SW480 (cell line): ENCODE results near the gene PDE4A.
"Not testable (repeated sequence)": the region's sequence is repeated elsewhere in the genome, so short reads cannot be mapped to it uniquely, and the experiment has no call there.

ENCODE experiments used
- DNase-seq: peaks from one replicate; pipeline ENCODE4 v3.0.0-alpha.2; 2016; ENCODE audit warnings: low spot score

Gene PDE4A

GRCh38 chr19:10424011-10424637, 3.8 kb downstream of the PDE4A start:
- peak; percentile 77 for DNase-seq

GRCh38 chr19:10427169-10427568, 6.8 kb downstream of the PDE4A start:
- no peak for DNase-seq

GRCh38 chr19:10428996-10429381, 8.7 kb downstream of the PDE4A start:
- DNase-seq, result no peak

GRCh38 chr19:10430505-10431253, 10.3 kb downstream of the PDE4A start:
- no peak for DNase-seq

GRCh38 chr19:10431254-10431942, 11.1 kb downstream of the PDE4A start:
- DNase-seq, result no peak

GRCh38 chr19:10431943-10432735, 11.8 kb downstream of the PDE4A start:
- no peak for DNase-seq

- DNase-seq, result no peak
Observed at GRCh38 chr19:10432736-10433130, 12.4 kb downstream of the PDE4A start.

GRCh38 chr19:10433131-10433536, 12.8 kb downstream of the PDE4A start:
- no peak for DNase-seq

GRCh38 chr19:10439588-10439987, 19.2 kb downstream of the PDE4A start:
- no peak for DNase-seq

- no peak for DNase-seq
Observed at GRCh38 chr19:10442698-10443097, 22.4 kb downstream of the PDE4A start.

- DNase-seq, result no peak
Observed at GRCh38 chr19:10449037-10449436, 28.7 kb downstream of the PDE4A start.

- no peak for DNase-seq
Observed at GRCh38 chr19:10450191-10450852, 30.0 kb downstream of the PDE4A start.

- peak; percentile 99 for DNase-seq
Observed at GRCh38 chr19:10450853-10451609, 30.7 kb downstream of the PDE4A start.

GRCh38 chr19:10452726-10453618, 32.6 kb downstream of the PDE4A start:
- DNase-seq, result no peak

- DNase-seq, result no peak
Observed at GRCh38 chr19:10453852-10454251, 33.5 kb downstream of the PDE4A start.

GRCh38 chr19:10454267-10454666, 33.9 kb downstream of the PDE4A start:
- DNase-seq, result no peak

- DNase-seq, result not testable (repeated sequence)
Observed at GRCh38 chr19:10458733-10459132, 38.4 kb downstream of the PDE4A start.

- no peak for DNase-seq
Observed at GRCh38 chr19:10460714-10461046, 40.3 kb downstream of the PDE4A start.

GRCh38 chr19:10461047-10461949, 41.0 kb downstream of the PDE4A start:
- peak; percentile 88 for DNase-seq
